ENCODE measurements around the gene PLA2G15. TPM values are rescaled to one million over a fixed set of nuclear protein-coding genes. Genes with fewer than 3 reads are reported as not detected.

The PLA2G15 gene, protein sequence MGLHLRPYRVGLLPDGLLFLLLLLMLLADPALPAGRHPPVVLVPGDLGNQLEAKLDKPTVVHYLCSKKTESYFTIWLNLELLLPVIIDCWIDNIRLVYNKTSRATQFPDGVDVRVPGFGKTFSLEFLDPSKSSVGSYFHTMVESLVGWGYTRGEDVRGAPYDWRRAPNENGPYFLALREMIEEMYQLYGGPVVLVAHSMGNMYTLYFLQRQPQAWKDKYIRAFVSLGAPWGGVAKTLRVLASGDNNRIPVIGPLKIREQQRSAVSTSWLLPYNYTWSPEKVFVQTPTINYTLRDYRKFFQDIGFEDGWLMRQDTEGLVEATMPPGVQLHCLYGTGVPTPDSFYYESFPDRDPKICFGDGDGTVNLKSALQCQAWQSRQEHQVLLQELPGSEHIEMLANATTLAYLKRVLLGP
- total RNA-seq (2014; rRNA removed; shearing (Covaris generic); ENCODE audit: low replicate concordance): 43.0 and 61.5 TPM in 2 replicates

DNA sequence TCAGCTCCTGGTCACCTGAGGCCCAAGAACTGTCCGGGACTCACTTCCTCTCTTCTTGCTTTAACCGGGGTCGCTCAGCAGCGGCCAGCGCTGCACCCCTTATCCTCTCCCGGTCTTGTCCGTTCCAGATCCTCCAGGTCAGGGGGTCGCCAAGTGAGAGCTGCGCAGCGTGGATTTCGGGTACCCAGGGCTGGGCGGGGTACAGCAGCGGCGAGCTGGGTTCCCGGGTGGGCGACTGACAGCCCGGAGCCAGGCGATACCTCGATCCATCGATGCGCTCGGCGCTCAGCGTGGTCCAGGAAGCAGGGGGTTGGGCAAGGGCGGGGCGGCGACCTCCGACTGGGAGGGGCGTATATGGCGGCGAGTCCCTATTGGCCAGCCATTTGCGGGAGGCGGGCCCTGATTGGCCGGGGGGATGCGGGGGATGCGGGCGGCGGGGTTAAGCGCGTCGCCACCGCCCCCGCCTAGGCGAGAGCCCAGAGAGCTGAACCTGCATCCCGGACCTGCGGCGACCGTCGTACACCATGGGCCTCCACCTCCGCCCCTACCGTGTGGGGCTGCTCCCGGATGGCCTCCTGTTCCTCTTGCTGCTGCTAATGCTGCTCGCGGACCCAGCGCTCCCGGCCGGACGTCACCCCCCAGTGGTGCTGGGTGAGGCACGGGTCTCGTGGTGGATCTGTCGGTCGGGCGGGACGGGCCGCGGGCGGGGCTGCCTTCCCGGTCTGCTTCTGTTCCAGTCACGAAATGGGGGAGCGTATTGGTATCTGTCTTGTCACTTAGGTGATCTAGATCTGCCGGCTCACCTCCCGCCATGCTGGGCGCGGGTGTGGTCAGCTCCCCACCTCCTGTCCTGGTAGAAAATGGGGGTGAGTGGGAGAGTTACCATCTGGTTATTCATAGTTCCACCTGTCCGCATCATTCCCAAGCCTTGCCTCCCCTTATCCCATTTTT, at the start of gene PLA2G15:
PLA2G15 (plus strand) TSS at position 471 of the 951 bp plus-strand sequence; CDS start at position 525, 54 bp downstream.
- peak; percentile 82 for DNase-seq (ENCODE audit: low read depth)
- in situ Hi-C loops (cut with HindIII; ENCODE audit: low pct_unique_long_range_greater_than_20kb, low sequenced_read_pairs): no loop called here

DNA sequence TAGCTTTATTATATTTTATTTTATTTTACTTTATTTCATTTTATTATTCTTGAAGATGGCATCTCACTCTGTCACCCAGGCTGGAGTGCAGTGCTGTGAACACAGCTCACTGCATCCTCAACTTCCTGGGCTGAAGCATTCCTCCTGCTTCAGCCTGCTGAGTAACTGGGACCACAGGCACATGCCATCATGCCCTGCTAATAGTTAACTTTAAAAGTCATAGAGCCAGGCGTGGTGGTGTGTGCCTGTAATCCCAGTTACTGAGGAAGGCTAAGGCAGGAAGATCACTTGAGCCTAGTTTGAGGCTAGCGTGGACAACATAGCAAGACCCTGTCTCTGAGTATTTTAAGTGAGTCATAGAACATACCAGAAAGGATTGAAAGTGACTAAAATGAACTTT, 47.9 kb upstream of the PLA2G15 start:
- in situ Hi-C loops (cut with HindIII; ENCODE audit: low pct_unique_long_range_greater_than_20kb, low sequenced_read_pairs): no loop called here
- peak; percentile 66 for DNase-seq (ENCODE audit: low read depth)

DNA sequence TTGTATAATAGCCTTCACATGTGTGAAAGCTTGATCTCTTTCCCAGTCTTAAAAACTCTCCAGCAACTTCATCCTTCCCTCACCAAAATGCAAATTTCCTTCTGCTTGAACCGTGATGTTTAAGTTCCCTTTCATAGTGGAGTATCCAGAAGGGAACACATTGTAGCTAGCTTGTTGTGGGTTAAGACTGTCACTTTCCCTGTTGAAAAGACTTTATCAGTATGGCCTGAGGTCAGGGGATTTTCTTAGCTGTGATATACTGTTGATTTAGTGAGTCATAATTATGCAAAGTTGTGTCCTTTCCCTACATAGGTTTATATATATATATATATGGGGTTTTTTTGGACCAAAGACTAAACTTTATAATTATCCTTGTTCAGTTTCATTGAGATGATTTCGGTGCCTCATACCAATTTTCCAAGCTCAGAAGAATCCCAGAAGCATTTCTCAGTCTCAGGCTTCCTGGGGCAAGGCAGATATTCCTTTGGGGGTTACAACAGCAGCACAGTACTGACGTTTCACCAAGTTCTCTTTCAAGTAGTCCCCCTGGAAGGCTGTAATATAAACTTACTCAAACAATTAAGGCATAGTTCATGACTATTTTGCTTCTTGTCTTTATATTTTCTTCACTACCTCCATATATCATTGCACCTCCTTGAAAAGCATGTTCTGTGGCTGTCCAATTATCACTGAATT, 44.9 kb upstream of the PLA2G15 start:
- in situ Hi-C loops (cut with HindIII; ENCODE audit: low pct_unique_long_range_greater_than_20kb, low sequenced_read_pairs): loop anchor here (25.0 kb wide), 1 partner anchor 138 kb away; no protein-coding TSS in a partner anchor
- peak; percentile 33 for DNase-seq (ENCODE audit: low read depth)

DNA sequence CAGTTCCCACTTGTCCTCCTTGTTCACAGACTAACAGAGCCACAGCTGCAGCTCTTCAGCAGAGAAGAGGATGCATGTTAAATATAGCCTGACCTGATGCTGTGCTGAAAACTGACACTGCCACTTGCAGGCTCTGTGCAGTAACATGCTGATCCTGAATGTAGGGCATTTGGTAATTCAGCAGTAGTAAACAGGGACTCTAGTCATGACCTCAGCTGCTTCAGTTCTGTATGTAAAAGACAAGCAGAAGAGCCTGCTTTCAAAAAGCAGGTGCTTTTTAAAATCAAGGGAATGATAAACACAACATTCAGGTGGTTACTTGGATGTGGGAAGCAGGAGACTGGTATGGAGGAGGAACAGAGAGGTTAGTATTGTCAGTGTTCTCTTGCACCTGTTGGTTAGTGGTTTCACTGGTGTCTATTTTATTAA, 43.1 kb upstream of the PLA2G15 start:
- in situ Hi-C loops (cut with HindIII; ENCODE audit: low pct_unique_long_range_greater_than_20kb, low sequenced_read_pairs): loop anchor here (25.0 kb wide), 1 partner anchor 140 kb away; no protein-coding TSS in a partner anchor
- DNase-seq (ENCODE audit: low read depth): no peak

DNA sequence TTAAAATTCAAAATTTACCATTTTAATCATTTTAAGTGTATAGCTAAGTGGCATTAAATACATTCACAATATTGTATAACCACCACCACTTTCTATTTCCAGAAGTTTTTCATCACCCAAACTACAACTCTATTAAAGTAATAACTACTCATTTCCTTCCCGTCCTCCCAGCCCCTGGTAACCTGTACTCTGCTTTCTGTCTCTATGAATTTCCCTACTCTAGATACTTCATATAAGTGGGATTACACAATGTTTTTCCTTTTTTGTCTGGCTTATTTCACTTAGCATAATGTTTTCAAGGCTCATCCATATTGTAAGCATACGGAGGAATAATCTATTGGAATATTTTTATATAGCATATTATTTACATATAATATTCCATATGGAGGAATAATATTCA, 38.9 kb upstream of the PLA2G15 start:
- in situ Hi-C loops (cut with HindIII; ENCODE audit: low pct_unique_long_range_greater_than_20kb, low sequenced_read_pairs): loop anchor here (25.0 kb wide), 1 partner anchor 144 kb away; no protein-coding TSS in a partner anchor
- no peak for DNase-seq (ENCODE audit: low read depth)

DNA sequence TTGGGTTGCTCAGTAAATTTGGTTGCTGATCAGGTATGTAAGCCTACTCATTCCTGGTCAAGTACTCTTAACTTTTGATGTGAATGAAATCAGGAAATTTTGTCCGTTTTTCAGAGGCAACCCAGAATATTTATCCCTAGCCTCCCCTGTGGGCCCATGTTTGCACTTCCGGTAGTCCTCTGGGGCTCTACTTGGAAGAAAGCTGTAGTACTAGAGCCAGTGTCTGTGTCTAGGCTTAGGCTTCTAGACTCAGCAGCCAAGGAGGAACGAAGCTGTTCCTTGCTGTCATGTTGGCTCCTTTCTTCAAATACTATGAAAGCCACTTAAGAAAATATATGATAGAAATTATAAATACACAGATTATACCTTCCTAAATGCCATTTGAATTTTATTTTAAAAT, 30.4 kb upstream of the PLA2G15 start:
- DNase-seq (ENCODE audit: low read depth): no peak
- in situ Hi-C loops (cut with HindIII; ENCODE audit: low pct_unique_long_range_greater_than_20kb, low sequenced_read_pairs): loop anchor here (25.0 kb wide), 1 partner anchor 152 kb away; no protein-coding TSS in a partner anchor

DNA sequence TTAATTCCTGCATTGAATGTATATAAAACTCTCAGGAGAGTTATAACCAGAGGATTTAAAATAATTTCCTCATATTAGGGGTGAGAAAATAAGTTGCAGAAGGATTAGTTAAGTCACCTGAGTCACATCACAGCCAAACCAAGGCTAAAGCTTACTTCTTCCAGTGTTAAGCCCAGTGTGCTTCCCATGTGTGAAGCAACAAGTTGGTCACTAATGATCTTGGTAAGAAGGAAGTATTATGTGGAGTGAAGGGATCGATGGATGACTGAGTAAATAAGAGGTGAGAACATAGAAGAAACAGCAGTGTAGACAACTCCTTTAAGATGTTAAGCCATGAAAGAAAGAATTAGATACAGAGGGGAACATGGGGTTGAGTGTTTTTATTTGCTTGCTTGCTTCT, 29.9 kb upstream of the PLA2G15 start:
- in situ Hi-C loops (cut with HindIII; ENCODE audit: low pct_unique_long_range_greater_than_20kb, low sequenced_read_pairs): loop anchor here (25.0 kb wide), 1 partner anchor 153 kb away; no protein-coding TSS in a partner anchor
- no peak for DNase-seq (ENCODE audit: low read depth)

DNA sequence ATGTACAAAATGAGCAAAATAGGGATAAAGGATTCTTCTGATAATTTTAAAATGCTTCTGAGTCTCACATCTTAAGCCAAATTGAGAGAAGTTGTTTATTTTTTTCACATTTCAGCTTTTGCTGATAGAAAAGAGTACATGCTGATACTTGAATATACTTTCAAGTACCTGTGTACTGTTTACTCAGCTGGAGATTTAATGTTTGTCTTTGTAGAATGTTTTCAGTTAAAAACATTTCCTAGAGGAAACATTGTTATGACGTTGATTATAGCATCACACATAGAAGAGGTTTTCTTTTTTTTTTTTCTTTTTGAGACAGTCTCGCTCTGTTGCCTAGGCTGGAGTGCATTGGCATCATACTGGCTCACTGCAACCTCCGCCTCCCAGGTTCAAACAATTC, 28.9 kb upstream of the PLA2G15 start:
- no peak for DNase-seq (ENCODE audit: low read depth)
- in situ Hi-C loops (cut with HindIII; ENCODE audit: low pct_unique_long_range_greater_than_20kb, low sequenced_read_pairs): loop anchor here (25.0 kb wide), 1 partner anchor 154 kb away; no protein-coding TSS in a partner anchor

DNA sequence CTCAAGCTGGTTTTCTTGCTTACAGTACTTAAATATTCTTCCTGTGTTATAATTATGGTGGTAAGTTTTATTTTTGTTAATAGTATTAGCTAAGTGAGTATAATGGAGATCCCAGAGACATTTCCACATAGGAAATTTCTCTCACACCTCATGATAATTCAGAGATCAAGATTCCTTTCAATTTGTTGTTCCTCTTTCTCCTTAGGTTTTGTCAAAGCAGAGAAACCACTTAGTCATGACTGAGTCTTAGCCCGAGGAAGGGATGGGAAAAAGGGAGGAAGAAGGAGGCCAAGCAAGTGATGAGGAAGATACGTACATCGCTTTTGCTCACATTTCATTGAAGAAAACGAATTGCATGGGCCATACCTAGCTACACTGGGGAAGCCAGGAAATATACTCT, 27.7 kb upstream of the PLA2G15 start:
- in situ Hi-C loops (cut with HindIII; ENCODE audit: low pct_unique_long_range_greater_than_20kb, low sequenced_read_pairs): loop anchor here (25.0 kb wide), 1 partner anchor 155 kb away; no protein-coding TSS in a partner anchor
- no peak for DNase-seq (ENCODE audit: low read depth)

DNA sequence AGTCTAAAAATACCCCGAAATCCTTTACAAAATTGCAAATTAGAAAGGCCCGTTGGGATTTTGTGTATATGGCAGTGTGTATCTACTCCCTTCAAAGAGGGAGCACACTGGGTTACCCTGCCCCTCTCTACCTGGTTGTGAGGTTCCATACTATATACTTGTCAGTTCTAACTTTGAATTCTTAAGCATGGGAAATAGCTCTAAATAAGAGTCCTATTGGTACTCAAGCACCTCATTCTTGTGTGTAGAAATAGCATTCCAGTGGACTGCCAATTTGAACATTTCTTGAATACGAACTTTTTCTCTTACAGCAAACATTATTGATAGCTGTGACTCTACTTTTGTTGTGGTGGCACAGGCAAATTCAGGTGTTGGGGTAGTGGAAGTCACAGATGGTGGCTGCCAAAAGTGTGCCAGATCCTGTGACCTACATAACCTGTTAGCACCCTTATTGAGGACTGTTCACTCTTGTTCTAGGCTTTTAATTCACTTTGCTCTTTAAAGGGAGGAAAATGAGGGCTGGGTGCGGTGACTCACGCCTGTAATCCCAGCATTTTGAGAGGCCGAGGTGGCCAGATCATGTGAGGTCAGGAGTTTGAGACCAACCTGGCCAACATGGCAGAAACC, 25.3 kb upstream of the PLA2G15 start:
- DNase-seq (ENCODE audit: low read depth): no peak
- in situ Hi-C loops (cut with HindIII; ENCODE audit: low pct_unique_long_range_greater_than_20kb, low sequenced_read_pairs): loop anchor here (25.0 kb wide), 1 partner anchor 158 kb away; no protein-coding TSS in a partner anchor

DNA sequence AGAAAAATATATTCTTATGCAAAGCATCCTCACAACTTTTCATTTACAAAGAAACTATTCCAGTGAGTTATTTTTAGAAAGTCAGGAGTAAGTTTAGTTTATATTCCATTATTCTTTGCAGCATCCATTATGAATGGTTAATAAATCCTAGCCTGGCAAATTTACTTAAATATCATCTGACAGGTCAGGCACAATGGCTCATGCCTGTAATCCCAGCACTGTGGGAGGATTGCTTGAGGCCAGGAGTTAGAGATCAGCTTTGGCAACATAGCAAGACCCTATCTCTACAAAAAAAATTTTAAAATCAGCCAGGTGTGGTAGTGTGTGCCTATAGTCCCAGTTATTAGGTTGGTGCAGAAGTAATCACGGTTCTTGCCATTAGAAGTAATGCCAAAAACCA, 22.1 kb upstream of the PLA2G15 start:
- DNase-seq (ENCODE audit: low read depth): no peak
- in situ Hi-C loops (cut with HindIII; ENCODE audit: low pct_unique_long_range_greater_than_20kb, low sequenced_read_pairs): loop anchor here (25.0 kb wide), 1 partner anchor 161 kb away; no protein-coding TSS in a partner anchor

DNA sequence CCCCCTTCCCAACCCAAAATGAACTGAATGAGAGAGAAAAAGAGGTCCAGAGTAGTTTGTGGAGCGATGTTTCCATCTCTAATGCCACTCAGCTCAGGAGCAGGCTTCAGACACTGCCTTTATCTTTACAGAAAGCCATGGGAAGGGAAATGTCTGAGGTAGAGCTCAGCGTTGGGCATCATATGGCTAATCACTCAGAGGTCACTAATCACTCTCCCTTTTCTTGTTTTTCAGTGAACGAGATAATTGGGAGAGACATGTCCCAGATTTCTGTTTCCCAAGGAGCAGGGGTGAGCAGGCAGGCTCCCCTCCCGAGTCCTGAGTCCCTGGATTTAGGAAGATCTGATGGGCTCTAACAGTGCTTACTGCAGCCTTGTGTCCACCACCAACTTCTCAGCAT, 19.1 kb upstream of the PLA2G15 start:
- no peak for DNase-seq (ENCODE audit: low read depth)
- in situ Hi-C loops (cut with HindIII; ENCODE audit: low pct_unique_long_range_greater_than_20kb, low sequenced_read_pairs): no loop called here

DNA sequence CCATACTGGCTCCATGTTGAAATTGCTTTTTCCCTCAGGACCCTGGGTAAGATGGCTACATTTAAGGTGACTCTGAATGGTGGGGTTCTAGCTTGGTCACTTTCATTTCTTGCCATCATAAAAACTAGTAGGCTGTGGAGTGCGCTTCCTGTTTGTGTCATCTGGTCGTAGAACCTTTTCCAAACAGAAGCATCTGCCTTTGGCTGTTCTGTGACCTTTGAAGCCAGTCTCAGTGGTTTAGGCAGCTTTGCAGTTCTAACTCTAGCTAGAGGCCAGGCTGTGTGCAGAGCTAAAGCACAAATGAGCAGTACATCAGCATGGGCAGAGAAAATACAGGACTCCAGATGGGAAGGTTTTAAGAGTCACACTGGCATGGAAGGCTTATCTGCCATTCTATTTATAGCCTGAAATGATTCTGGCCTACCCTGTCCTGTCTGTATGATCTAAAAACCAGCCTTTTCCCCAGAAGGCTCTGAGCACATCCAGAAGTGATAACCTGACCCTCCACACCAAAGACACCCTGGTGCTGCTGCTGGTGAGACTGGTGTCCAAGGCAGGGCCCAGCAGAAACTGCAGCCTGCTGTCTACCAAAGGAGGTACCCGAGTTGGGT, 17.9 kb upstream of the PLA2G15 start:
- in situ Hi-C loops (cut with HindIII; ENCODE audit: low pct_unique_long_range_greater_than_20kb, low sequenced_read_pairs): no loop called here
- DNase-seq (ENCODE audit: low read depth): no peak

DNA sequence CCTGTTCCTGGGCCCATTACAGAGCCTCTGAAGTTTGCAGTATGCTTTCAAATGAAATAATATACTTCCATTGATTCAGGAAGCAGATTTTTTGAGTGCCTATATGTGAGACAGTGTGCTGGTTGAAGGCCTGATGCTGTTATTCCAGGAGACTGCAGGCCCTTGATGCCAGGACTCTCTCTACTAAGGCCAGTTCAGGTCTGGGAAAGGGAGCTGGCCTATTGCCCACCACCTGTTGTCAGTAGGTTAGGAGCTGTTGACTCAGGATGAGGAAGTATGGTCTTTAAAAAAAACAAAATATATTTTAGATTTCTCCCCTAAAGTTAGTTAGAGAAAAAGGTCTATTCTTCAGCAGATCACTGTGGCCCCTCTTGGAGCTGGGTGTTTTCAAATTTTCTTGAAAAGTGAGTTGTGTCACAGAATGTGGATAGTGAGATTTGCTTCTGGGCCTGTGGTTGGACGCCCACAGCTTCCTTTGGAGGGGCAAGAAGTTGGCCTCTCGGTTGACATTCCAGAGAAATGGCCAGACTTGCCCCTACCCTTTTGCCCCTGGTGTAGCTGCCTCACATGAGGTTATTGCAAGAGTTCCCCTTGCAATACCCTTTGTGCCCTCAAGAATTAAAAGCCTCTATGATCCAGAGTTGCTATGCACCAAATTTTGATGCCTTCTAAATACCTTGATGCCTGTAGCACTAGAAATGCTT, 17.2 kb upstream of the PLA2G15 start:
- in situ Hi-C loops (cut with HindIII; ENCODE audit: low pct_unique_long_range_greater_than_20kb, low sequenced_read_pairs): no loop called here
- DNase-seq (ENCODE audit: low read depth): no peak

DNA sequence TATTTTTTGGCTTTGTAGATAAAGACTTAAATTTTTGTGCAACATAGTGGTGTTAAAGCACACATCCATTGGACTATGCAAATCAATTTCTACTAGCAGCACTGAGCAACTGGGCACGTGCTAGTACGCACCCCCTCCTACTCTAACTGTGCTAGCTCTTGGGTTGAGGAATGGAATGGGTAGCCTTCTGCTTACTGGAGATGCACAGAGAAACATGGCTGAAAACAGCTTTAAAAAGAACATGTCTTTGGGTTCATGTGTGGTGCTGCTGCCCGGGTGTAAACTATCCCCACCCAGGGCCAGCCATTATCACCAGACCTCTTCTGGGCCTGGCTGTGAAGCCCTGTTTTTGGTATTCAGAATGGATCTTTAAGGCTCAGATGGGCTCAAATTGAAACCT, 16.5 kb upstream of the PLA2G15 start:
- no peak for DNase-seq (ENCODE audit: low read depth)
- in situ Hi-C loops (cut with HindIII; ENCODE audit: low pct_unique_long_range_greater_than_20kb, low sequenced_read_pairs): no loop called here

DNA sequence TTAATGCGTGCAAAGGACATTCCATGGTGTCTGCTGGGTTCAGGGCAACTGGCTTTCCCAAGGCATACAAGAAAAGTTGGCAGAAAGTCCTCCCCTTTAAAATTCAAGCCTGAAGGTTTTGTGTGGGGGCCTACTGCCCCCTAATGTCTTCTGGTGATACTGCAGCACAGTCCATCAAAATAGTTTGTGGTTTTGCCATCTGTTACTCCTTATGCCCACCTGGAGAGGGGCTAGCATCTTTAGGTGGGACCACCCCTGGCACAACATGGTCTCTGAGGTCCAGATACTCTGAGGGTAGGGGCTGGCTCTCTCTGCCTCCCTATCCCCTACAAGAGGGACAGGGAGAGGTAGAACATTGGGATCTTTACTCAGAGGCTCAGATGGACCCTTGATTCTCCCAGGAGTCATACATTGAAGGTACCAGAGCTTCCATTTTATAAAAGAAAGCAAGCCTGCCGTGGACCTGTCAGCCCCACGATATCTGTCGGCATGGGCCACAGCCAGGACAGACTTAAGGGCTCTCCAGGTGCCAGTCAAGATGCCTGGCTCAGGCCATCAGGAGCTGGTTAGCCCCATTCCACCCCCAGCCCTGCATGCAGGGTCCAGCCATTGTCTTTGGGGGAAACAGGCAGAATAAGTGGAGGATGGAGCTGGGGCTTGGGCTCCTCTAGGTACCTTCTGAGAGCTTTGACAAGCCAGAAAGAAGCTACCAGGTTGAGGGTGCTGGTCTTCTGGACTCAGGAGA, 15.6 kb upstream of the PLA2G15 start:
- peak; percentile 51 for DNase-seq (ENCODE audit: low read depth)
- in situ Hi-C loops (cut with HindIII; ENCODE audit: low pct_unique_long_range_greater_than_20kb, low sequenced_read_pairs): no loop called here

All from Caki2 (cell line).